DMS153 treated with DMSO at 0.1 percent for 48 hours (cell line): ENCODE results near the gene TLL2.

ENCODE experiments used
- DNase-seq: peaks from one replicate; lab custom pipeline; 2025; ENCODE audit not compliant: unreplicated experiment; lab: John Stamatoyannopoulos, UW

Gene TLL2

GRCh38 chr10:96468845-96469244 lies 44.9 kb downstream of the TLL2 start:
- no peak for DNase-seq

GRCh38 chr10:96465599-96465998 lies 48.1 kb downstream of the TLL2 start:
- DNase-seq: no peak

- DNase-seq: no peak
Observed at GRCh38 chr10:96463562-96463961, 50.2 kb downstream of the TLL2 start.

DNA sequence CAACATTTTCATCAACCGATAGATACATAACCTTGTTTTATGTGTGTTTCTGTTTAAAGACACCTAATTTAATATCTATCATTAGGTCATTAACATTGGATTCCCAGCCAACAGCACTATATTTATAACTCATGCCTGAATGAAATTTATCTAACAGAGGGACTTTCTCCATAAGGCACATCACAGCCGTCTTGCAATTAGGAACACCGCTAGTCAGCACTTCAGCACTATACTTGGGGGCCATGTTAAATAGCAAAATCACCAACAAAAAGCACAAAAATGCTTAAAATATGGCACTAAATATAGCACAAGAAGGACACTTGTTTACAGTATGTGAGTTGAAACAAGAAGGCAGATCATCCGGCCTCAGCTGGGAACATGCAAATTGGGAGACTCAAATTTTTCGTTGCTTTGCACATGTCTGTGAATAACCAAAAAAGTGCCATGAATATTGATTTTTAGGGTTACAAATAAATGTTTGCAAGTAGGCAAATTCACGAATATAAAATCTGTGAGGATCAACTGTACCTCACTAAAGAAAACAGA lies 51.0 kb downstream of the TLL2 start:
- no peak for DNase-seq

GRCh38 chr10:96460316-96460715 lies 53.4 kb downstream of the TLL2 start:
- no peak for DNase-seq

GRCh38 chr10:96457341-96457740 lies 56.4 kb downstream of the TLL2 start:
- DNase-seq: no peak

DNA sequence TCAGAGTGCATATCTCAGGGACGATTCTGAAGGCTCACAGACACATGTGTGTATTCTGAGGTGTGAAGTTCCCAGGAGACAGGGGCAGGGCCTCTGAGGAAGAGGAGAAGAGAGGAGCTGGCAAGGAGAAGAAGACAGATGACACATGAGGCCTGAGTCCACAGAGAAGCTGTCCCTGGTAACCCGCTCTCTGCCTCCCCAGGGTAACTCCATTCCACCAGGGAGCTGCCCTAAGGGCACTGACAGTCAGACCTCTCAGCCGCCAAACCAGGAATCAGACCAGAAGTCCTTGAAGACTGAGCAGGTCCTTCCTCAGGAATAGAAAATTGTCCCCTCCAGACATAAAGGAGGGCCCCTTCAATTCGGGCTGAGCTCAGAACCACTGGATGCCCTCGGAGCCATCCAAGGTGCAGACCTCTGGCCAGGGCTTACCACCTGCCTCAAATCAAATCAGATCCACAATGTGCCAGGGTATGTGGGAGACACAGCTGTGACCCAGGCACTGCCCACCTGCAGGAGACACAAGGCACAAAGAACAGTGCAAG lies 57.4 kb downstream of the TLL2 start:
- DNase-seq: no peak

- DNase-seq: no peak
Observed at GRCh38 chr10:96453856-96454583, 59.7 kb downstream of the TLL2 start.

GRCh38 chr10:96452494-96453153 lies 61.1 kb downstream of the TLL2 start:
- no peak for DNase-seq

DNA sequence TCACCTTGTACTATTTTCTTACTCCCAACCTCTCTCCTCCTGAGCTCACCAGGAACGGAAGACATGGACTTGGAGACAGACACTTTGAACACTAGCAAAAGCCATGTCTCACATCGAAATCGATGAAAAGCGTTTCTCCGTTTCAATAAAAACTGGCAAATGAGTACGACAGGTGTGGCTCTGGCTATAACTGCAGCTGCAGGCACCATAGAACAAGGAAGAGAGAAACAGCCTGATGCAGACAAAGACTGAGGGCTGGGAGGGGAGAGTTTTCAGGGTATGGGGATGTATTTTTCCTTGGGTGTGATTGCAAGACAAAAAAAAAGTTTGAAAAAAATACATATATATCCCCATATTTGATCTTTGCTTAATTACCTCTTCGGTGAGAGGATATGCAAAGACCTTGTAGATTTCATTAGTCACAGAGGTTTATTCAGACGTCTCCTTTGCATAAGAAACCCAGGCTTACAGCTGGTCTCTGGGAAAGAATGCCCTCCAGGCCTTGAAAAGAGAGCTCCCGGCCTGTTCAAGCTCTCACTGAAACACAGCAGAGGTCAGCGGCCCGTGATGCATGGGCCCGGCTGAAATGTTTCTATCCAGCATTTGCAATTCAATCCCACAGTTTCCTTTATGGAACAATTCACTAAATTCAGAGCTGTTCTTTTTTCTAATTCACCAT lies 63.1 kb downstream of the TLL2 start:
- DNase-seq: no peak

- DNase-seq: no peak
Observed at GRCh38 chr10:96448558-96448957, 65.2 kb downstream of the TLL2 start.

GRCh38 chr10:96448021-96448457 lies 65.7 kb downstream of the TLL2 start:
- no peak for DNase-seq

- no peak for DNase-seq
Observed at GRCh38 chr10:96446966-96447596, 66.6 kb downstream of the TLL2 start.

GRCh38 chr10:96441987-96442643 lies 71.6 kb downstream of the TLL2 start:
- no peak for DNase-seq

GRCh38 chr10:96441322-96441885 lies 72.3 kb downstream of the TLL2 start:
- no peak for DNase-seq

DNA sequence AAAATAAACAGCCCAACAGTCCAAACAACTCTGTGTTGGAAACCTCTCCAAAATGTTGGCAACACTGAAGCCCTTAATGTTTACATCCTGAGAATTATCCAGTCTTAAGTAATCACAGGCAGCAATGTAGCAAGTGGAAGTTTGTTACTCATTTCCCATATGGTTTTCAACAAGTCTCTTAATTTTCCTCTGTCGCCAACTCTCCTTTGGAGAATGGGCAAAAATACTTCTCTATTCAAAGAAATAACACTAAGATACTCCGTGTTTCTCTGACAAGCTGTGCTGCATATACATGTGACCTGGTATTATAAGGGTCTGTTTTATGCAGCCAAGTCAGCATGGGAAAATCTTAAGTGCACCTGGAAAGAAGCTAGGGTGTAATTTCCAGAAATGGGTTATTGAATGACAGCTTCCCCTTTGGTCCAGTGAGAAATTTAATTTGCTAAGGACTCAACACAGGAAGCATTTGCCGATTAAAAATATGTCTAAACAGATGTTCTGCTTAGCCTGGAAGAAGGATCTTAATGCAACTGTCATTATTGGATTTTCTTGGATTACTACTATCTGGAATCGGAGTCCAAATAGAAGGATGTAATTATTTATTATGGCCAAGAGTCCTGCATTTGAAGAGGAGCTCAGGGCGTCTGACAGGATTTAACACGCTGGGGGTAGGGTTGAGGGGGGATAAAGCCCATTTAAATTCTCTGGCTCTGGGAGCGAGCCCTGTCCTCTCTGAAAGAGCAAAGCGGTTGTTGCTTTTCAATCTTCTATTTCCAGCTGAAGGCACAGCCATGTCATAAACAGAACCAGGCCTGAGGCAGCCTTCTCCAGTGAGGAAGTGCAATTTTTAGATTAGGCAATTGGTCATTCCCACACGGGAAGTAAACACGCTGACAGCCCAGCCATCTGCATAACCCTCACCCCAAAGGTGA lies 73.1 kb downstream of the TLL2 start:
- DNase-seq: no peak

- DNase-seq: no peak
Observed at GRCh38 chr10:96439725-96440124, 74.0 kb downstream of the TLL2 start.

DNA sequence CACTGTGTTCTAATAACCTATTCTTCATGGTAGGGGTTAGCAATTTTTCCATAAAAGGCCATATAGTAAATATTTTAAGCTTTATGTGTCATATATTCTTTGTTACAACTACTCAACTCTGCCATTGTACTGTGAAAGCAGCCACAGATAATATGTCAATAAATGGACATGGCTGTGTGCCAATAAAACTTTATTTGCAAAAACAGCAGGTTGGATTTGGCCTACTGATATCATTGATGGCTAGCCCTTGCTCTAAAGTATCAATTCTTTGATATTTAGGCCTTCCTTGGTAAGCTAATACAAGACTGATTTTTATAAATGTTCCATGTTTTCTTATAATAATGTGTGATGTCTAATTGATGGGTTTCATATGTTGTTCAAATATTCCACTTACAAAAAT lies 77.7 kb downstream of the TLL2 start:
- DNase-seq: no peak
